Tibial artery (tissue), 4 donors: ENCODE measurements around the gene TMEM158.

ENCODE experiments used
- DNase-seq, 2 donors: peaks; one replicate each; pipeline ENCODE4 v3.0.0-alpha.2; 2019
- H3K27ac ChIP-seq, 2 donors: fragments of 200-600 bp; sonication (generic) in 1 of 2; 1 replicate in 1 of 2; 2 replicates in 1 of 2; pipeline ENCODE4 v1.5.1; 2018 to 2019; ENCODE audit warnings: mild to moderate bottlenecking in 1 of 2
- H3K27me3 ChIP-seq, 2 donors: fragments of 200-600 bp; sonication (generic) in 1 of 2; one replicate each; pipeline versions ENCODE4 v1.5.1 to v1.6.0; 2016 to 2019
- H3K36me3 ChIP-seq, 3 donors: fragments of 200-600 bp; sonication (generic) in 2 of 3; one replicate each; pipeline ENCODE4 v1.5.1; 2016 to 2019; ENCODE audit warnings: mild to moderate bottlenecking in 2 of 3
- H3K4me1 ChIP-seq, 4 donors: fragments of 200-600 bp; sonication (generic) in 2 of 4; 1 replicate in 3 of 4; 2 replicates in 1 of 4; pipeline ENCODE4 v1.5.1; 2016 to 2019
- H3K4me3 ChIP-seq, 2 donors: fragments of 200-600 bp; sonication (generic) in 1 of 2; 1 replicate in 1 of 2; 2 replicates in 1 of 2; pipeline ENCODE4 v1.5.1; 2018 to 2019; ENCODE audit warnings: mild to moderate bottlenecking in 2 of 2
- H3K9me3 ChIP-seq, 3 donors: fragments of 200-600 bp; sonication (generic) in 1 of 3; one replicate each; pipeline ENCODE4 v1.5.1; 2016 to 2019
- intact Hi-C: fragments of 100-400 bp; cut with DNase I; formaldehyde crosslinking; loops from one replicate; pipeline ENCODE4 v1.15.0; 2023; ENCODE audit warnings: low total_unique reads
- TF ChIP-seq, protein P1 (sequence below), 2 experiments: fragments of 200-600 bp in 1 of 2; fragments of 450-650 bp in 1 of 2; IDR thresholded peaks; one replicate each; pipeline ENCODE4 v1.5.1; 2017 to 2019; ENCODE audit warnings: antibody characterized with exemption in 2 of 2, mild to moderate bottlenecking in 1 of 2, moderate library complexity in 1 of 2

The TMEM158 gene

DNA sequence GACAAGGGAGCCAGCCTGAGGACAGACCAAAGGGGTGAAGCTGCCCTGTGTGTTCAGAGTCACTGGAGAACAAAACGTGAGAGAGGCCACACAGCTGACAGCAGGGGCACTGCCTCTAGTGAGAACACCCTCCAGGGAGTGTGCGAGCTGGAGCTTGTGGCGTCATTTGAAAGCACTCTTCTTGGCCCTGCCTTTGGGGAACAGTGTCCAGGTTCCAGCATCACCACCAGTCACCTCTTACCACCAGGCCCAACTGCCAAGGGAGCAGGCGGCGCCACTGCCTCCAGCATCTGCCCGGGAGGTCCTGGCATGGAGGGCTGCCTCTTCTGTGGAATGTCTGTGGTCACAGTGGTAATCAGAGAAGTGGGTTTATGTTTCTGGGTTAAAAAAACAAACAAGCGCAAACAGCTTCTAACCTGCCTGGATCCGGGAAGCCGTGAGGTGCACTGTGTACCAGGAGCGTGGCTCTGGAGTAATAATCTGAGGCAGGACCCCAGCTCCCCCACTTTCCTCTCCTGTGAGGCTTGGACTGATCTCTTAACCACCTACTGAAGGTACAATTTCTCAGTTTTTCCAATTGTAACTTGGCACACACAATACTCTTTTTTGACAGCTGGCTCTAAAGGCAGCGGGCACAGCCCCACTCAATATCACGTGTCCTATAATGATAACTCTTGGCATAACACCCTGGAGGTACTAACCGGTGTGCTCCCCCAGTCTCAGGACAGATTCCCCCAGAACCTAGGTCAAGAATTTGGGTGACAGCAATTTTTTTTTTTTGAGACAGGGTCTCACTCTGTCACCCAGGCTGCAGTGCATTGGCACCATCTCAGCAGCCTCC, 47.7 kb downstream of the TMEM158 start:
- no peaks in the 10 kb centered on the region for H3K4me1 ChIP-seq
- no peaks in the 10 kb centered on the region for H3K27me3 ChIP-seq
- no peak for DNase-seq
- no peak overlapping the region for H3K4me3 ChIP-seq
- no peaks in the 10 kb centered on the region for H3K9me3 ChIP-seq
- no peak overlapping the region for H3K27ac ChIP-seq
- intact Hi-C loops = no loop called here
- TF ChIP-seq, protein P1, sequence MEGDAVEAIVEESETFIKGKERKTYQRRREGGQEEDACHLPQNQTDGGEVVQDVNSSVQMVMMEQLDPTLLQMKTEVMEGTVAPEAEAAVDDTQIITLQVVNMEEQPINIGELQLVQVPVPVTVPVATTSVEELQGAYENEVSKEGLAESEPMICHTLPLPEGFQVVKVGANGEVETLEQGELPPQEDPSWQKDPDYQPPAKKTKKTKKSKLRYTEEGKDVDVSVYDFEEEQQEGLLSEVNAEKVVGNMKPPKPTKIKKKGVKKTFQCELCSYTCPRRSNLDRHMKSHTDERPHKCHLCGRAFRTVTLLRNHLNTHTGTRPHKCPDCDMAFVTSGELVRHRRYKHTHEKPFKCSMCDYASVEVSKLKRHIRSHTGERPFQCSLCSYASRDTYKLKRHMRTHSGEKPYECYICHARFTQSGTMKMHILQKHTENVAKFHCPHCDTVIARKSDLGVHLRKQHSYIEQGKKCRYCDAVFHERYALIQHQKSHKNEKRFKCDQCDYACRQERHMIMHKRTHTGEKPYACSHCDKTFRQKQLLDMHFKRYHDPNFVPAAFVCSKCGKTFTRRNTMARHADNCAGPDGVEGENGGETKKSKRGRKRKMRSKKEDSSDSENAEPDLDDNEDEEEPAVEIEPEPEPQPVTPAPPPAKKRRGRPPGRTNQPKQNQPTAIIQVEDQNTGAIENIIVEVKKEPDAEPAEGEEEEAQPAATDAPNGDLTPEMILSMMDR (IDR thresholded peaks at IDR 0.05) = no peak
- H3K36me3 ChIP-seq = no peaks in the 10 kb centered on the region

DNA sequence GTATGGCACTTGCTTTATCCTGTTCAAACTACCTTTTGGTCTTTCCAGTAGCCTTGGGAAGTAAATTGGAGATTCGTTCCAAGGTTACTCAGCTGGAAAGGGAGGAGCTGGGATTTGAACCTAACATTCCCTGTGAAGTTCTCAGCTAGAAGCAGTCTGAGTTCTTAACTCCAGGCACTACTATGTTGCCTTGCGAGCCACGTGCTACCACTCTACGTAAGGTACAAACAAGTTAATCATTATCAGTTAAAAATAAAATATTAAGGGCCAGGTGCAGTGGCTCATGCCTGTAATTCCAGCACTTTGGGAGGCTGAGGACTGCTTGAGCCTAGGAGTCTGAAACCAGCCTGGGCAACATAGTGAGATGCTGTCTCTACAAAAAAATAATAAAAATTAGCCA, 49.2 kb downstream of the TMEM158 start:
- Histone ChIP-seq H3K4me3 (no peak overlapping the region), H3K9me3 (no peaks in the 10 kb centered on the region), H3K4me1 (no peaks in the 10 kb centered on the region), H3K36me3 (no peaks in the 10 kb centered on the region), H3K27ac (no peak overlapping the region), H3K27me3 (no peaks in the 10 kb centered on the region)
- intact Hi-C loops = no loop called here
- TF ChIP-seq, protein P1 (IDR thresholded peaks at IDR 0.05) = no peak
- DNase-seq = no peak
